Ovary (tissue), 9 donors: ENCODE results near the gene OSTF1. TPM values are rescaled to one million over a fixed set of nuclear protein-coding genes. Genes with fewer than 3 reads are reported as not detected.

Experiments
- DNase-seq, 5 donors: peaks; one replicate each; pipeline ENCODE4 v3.0.0-alpha.2; 2019 to 2020
- H3K27ac ChIP-seq, 2 donors: fragments of 200-600 bp; one replicate each; pipeline versions ENCODE4 v1.5.1 to v1.8.0; 2019 to 2022
- H3K27me3 ChIP-seq: fragments of 200-600 bp; one replicate; pipeline ENCODE4 v1.8.0; 2022
- H3K36me3 ChIP-seq: fragments of 200-600 bp; sonication (generic); one replicate; pipeline ENCODE4 v1.5.1; 2019
- H3K4me1 ChIP-seq: one replicate; pipeline ENCODE4 v1.8.1; 2013; ENCODE audit warnings: mild to moderate bottlenecking, moderate library complexity; ENCODE audit not compliant: insufficient read depth
- H3K4me3 ChIP-seq: fragments of 200-600 bp; sonication (generic); one replicate; pipeline ENCODE4 v1.5.1; 2017
- H3K9me3 ChIP-seq, 2 donors: fragments of 200-600 bp in 1 of 2; sonication (generic) in 1 of 2; one replicate each; pipeline versions ENCODE4 v1.5.1 to v1.8.1; 2013 to 2019; ENCODE audit warnings: mild to moderate bottlenecking in 1 of 2, moderate library complexity in 1 of 2
- CTCF ChIP-seq, 3 donors: fragments of 450-650 bp in 2 of 3; fragments of 200-600 bp in 1 of 3; IDR thresholded peaks; one replicate each; pipeline versions ENCODE4 v1.5.1 to v1.8.0; 2016 to 2022; ENCODE audit warnings: antibody characterized with exemption in 3 of 3, mild to moderate bottlenecking in 1 of 3
- EP300 ChIP-seq: sonication (generic); formaldehyde crosslinking; IDR thresholded peaks from one replicate; pipeline ENCODE4 v1.6.1; 2017; ENCODE audit warnings: antibody characterized with exemption
- POLR2A ChIP-seq: fragments of 450-650 bp; IDR thresholded peaks from one replicate; pipeline ENCODE4 v1.6.1; 2017; ENCODE audit warnings: antibody characterized with exemption, mild to moderate bottlenecking, moderate library complexity
- WGBS, 3 donors: extraction: QIAGEN DNeasy Blood & Tissue Kit in 1 of 3; methylation state at CpG; one replicate each; pipeline versions ENCODE4 v1.1.5 to v1.1.7; 2013 to 2017; 5-methylcytosine and 5-hydroxymethylcytosine counted together
- intact Hi-C, 4 donors: fragments of 100-400 bp; cut with DNase I; formaldehyde crosslinking; loops; one replicate each; pipeline versions ENCODE4 v1.11.0 to v1.15.1; 2022 to 2023
- polyA plus RNA-seq, 2 donors: library from polyadenylated mRNA; stranded (reverse); fragments of 200-250 nt in 1 of 2; fragments of 350-450 nt in 1 of 2; fragmentation: Illumina TruSeq in 1 of 2; extraction: RNeasy Lipid Tissue Mini Kit (QIAGEN cat#74804) in 1 of 2; gene quantifications; one replicate each; pipeline ENCODE4 v1.2.3, GENCODE V29; 2013 to 2014
- total RNA-seq, 7 donors: library from RNA; depleted of rRNA in 2 of 7; stranded (reverse); fragments of >200 nt in 2 of 7; fragmentation: NEBNext Ultra II Directional in 3 of 7; extraction: Animal tissue kit (Norgen Biotek cat#: 25700) in 3 of 7; gene quantifications; one replicate each; pipeline versions ENCODE4 v1.1.0 to v1.2.4, GENCODE V29; 2016 to 2023
- donor health status: DM: no; HTN: no; CAD: no; lungs with moderate emphysema.
- donor health status: DM: no; HTN: no; CAD: no.
- donor health status: Bipolar disorder and iron deficiency.
- donor health status: DM: yes; HTN: yes; CAD: no.
- donor health status: DM: no; HTN: no; CAD: no.
- donor health status: DM: yes; HTN: yes; CAD: no.

The OSTF1 gene
- total and polyA plus RNA-seq, 9 donors = 15.1 to 46.9 (median 20.0) TPM

- no peak for TF ChIP-seq EP300
- no peaks in the 10 kb centered on the region for H3K9me3 ChIP-seq
- H3K4me1 ChIP-seq = no peaks in the 10 kb centered on the region
- no peak for DNase-seq
- H3K27ac ChIP-seq = no peak overlapping the region
- no peaks in the 10 kb centered on the region for H3K36me3 ChIP-seq
- H3K27me3 ChIP-seq = no peaks in the 10 kb centered on the region
- intact Hi-C loops = loop anchor here in 2 of 4 donors (10.0 kb wide), 2 partner anchors 56 to 294 kb away; no protein-coding TSS in a partner anchor
- H3K4me3 ChIP-seq = no peak overlapping the region
- WGBS, 3 donors = 64 to 76% (median 68%) methylated on average over 2 of the region's 2 CpGs
Measured at GRCh38 chr9:75069171-75069570, 19.1 kb upstream of the OSTF1 start.

- Histone ChIP-seq H3K27ac (no peak overlapping the region), H3K27me3 (no peaks in the 10 kb centered on the region), H3K9me3 (no peaks in the 10 kb centered on the region), H3K36me3 (no peaks in the 10 kb centered on the region), H3K4me1 (no peaks in the 10 kb centered on the region), H3K4me3 (no peak overlapping the region)
- DNase-seq = no peak
- intact Hi-C loops = loop anchor here in 1 of 4 donors (5.0 to 10.0 kb wide), 2 partner anchors 47 to 299 kb away; partner anchors contain the start of gene CARNMT1
- 95 to 99% (median 95%) methylated on average over 5 of the region's 5 CpGs for WGBS, 3 donors
- TF ChIP-seq EP300 = no peak
- no peak for TF ChIP-seq POLR2A
- no peak for TF ChIP-seq CTCF (IDR thresholded peaks at IDR 0.05)
Measured at GRCh38 chr9:75071530-75072122, 16.7 kb upstream of the OSTF1 start.

GRCh38 chr9:75072895-75073294 is 15.4 kb upstream of the OSTF1 start:
- no peaks in the 10 kb centered on the region for H3K36me3 ChIP-seq
- 94 to 97% (median 97%) methylated on average over 4 of the region's 4 CpGs for WGBS, 3 donors
- DNase-seq = no peak
- no peak overlapping the region for H3K27ac ChIP-seq
- H3K4me1 ChIP-seq = no peaks in the 10 kb centered on the region
- H3K27me3 ChIP-seq = no peaks in the 10 kb centered on the region
- intact Hi-C loops = loop anchor here in 1 of 4 donors (5.0 to 10.0 kb wide), 2 partner anchors 48 to 301 kb away; partner anchors contain the start of gene CARNMT1
- no peaks in the 10 kb centered on the region for H3K9me3 ChIP-seq
- no peak overlapping the region for H3K4me3 ChIP-seq
- TF ChIP-seq EP300 = no peak
- TF ChIP-seq POLR2A = no peak
- no peak for TF ChIP-seq CTCF (IDR thresholded peaks at IDR 0.05)

GRCh38 chr9:75081632-75082031 is 6.7 kb upstream of the OSTF1 start:
- H3K27ac ChIP-seq = no peak overlapping the region
- TF ChIP-seq CTCF (IDR thresholded peaks at IDR 0.05) = no peak
- H3K4me1 ChIP-seq = peaks cover 7% of the 10 kb centered on the region
- no peaks in the 10 kb centered on the region for H3K27me3 ChIP-seq
- 1 to 72% (median 34%) methylated on average over 2 of the region's 2 CpGs for WGBS, 3 donors
- intact Hi-C loops = loop anchor here in 1 of 4 donors (5.0 to 10.0 kb wide), 2 partner anchors 54 to 127 kb away; partner anchors contain the start of genes C9orf40 and CARNMT1
- no peaks in the 10 kb centered on the region for H3K9me3 ChIP-seq
- no peaks in the 10 kb centered on the region for H3K36me3 ChIP-seq
- no peak for DNase-seq
- H3K4me3 ChIP-seq = no peak overlapping the region
